H1 (cell line): ENCODE data around the gene CLN5. TPM values are rescaled to one million over a fixed set of nuclear protein-coding genes. Genes with fewer than 3 reads are reported as not detected.

Experiments
- CTCF ChIA-PET: fragments of 300-600 bp; sonication (Branson Sonifier 250); formaldehyde crosslinking; loops from one replicate; lab custom pipeline; 2021; ENCODE audit not compliant: partially characterized antibody; lab: Charles Lee
- POLR2A ChIA-PET: fragments of 300-600 bp; sonication (Branson Sonifier 250); formaldehyde crosslinking; loops from one replicate; lab custom pipeline; 2021; ENCODE audit warnings: inconsistent platforms; ENCODE audit not compliant: partially characterized antibody; lab: Charles Lee
- DNase-seq, 2 experiments: peaks; one replicate each; pipeline versions ENCODE4 v3.0.0 to v3.0.0-alpha.2; 2010 to 2022; ENCODE audit warnings: low spot score in 2 of 2, low read depth in 1 of 2, mixed read lengths in 1 of 2
- FAIRE-seq: peaks from 2 replicates; lab custom pipeline; 2011; peaks lifted over from hg19 to GRCh38; lab: Jason Lieb, UNC
- H2AFZ ChIP-seq: 2 replicates; pipeline ENCODE4 v1.8.1; 2012; ENCODE audit warnings: low read length, inconsistent platforms
- H2AK5ac ChIP-seq: 2 replicates; pipeline ENCODE4 v1.6.1; 2013; ENCODE audit warnings: low read depth, low read length
- H2BK120ac ChIP-seq: replicated peaks from 2 replicates; pipeline ENCODE3; 2013; ENCODE audit warnings: low read depth, low read length, inconsistent platforms
- H2BK12ac ChIP-seq: 2 replicates; pipeline ENCODE4 v1.6.1; 2013; ENCODE audit warnings: low read depth, low read length
- H2BK15ac ChIP-seq: 2 replicates; pipeline ENCODE4 v1.6.1; 2013; ENCODE audit warnings: low read length
- H2BK20ac ChIP-seq: 2 replicates; pipeline ENCODE4 v1.6.1; 2013; ENCODE audit warnings: low read length
- H2BK5ac ChIP-seq: 2 replicates; pipeline ENCODE4 v1.6.1; 2013; ENCODE audit warnings: low read depth, low read length
- H3K14ac ChIP-seq: 2 replicates; pipeline ENCODE4 v1.6.1; 2013; ENCODE audit warnings: inconsistent platforms; ENCODE audit not compliant: insufficient read length
- H3K18ac ChIP-seq: 2 replicates; pipeline ENCODE4 v1.6.1; 2013; ENCODE audit warnings: low read length; ENCODE audit errors: extremely low read depth
- H3K23ac ChIP-seq: 2 replicates; pipeline ENCODE4 v1.6.1; 2013; ENCODE audit warnings: inconsistent platforms; ENCODE audit not compliant: insufficient read length
- H3K23me2 ChIP-seq: 2 replicates; pipeline ENCODE4 v1.6.1; 2013; ENCODE audit warnings: low read depth, low read length
- H3K27ac ChIP-seq: 2 replicates; pipeline ENCODE4 v1.6.1; 2011; ENCODE audit warnings: low read depth, low read length, inconsistent platforms
- H3K27me3 ChIP-seq, 4 experiments: replicated peaks in 1 of 4; 1 replicate in 1 of 4; 2 replicates in 3 of 4; pipeline versions ENCODE4 v1.6.1 to v1.8.1; 2011 to 2013; ENCODE audit warnings: low read length in 3 of 4, mild to moderate bottlenecking in 3 of 4, inconsistent platforms in 2 of 4, mixed read lengths in 2 of 4, moderate library complexity in 1 of 4; ENCODE audit not compliant: control insufficient read depth in 3 of 4, insufficient read depth in 3 of 4; ENCODE audit errors: extremely low read depth in 1 of 4
- H3K36me3 ChIP-seq, 4 experiments: 2 replicates each; pipeline versions ENCODE4 v1.6.1 to v1.8.1; 2011 to 2013; ENCODE audit warnings: mild to moderate bottlenecking in 4 of 4, low read length in 3 of 4, moderate library complexity in 2 of 4, control low read depth in 1 of 4, inconsistent platforms in 1 of 4; ENCODE audit not compliant: insufficient read depth in 4 of 4, control insufficient read depth in 2 of 4
- H3K4ac ChIP-seq: replicated peaks from 2 replicates; pipeline ENCODE3; 2013; ENCODE audit warnings: low read length, low read depth, mixed read lengths, inconsistent platforms; ENCODE audit not compliant: insufficient read length
- H3K4me1 ChIP-seq, 4 experiments: replicated peaks in 1 of 4; 1 replicate in 1 of 4; 2 replicates in 3 of 4; pipeline versions ENCODE4 v1.6.1 to v1.8.1; 2011 to 2013; ENCODE audit warnings: low read length in 3 of 4, inconsistent platforms in 2 of 4, mixed read lengths in 1 of 4; ENCODE audit not compliant: insufficient read depth in 4 of 4, control insufficient read depth in 3 of 4
- H3K4me2 ChIP-seq, 2 experiments: 2 replicates each; pipeline versions ENCODE4 v1.6.1 to v1.8.1; 2011 to 2013; ENCODE audit warnings: low read depth in 2 of 2, low read length in 2 of 2, control low read depth in 1 of 2, inconsistent platforms in 1 of 2, mild to moderate bottlenecking in 1 of 2; ENCODE audit not compliant: insufficient read depth in 1 of 2
- H3K4me3 ChIP-seq, 4 experiments: fragments of 200-600, 300-600 bp in 1 of 4; sonication (generic), shearing (Covaris generic), sonication (Bioruptor Twin) in 1 of 4; 2 replicates each; pipeline versions ENCODE4 v1.5.1 to v1.8.1; 2011 to 2016; ENCODE audit warnings: low read length in 4 of 4, low read depth in 3 of 4, control low read depth in 2 of 4, inconsistent platforms in 2 of 4, mild to moderate bottlenecking in 2 of 4, mixed read lengths in 1 of 4, moderate library complexity in 1 of 4; ENCODE audit not compliant: insufficient read depth in 2 of 4; ENCODE audit errors: extremely low read depth in 1 of 4
- H3K56ac ChIP-seq: replicated peaks from 2 replicates; pipeline ENCODE3; 2013; ENCODE audit warnings: low read depth, mild to moderate bottlenecking, mixed read lengths, low read length, inconsistent platforms; ENCODE audit not compliant: insufficient read length
- H3K79me1 ChIP-seq: 2 replicates; pipeline ENCODE4 v1.6.1; 2013; ENCODE audit warnings: low read depth, low read length, control low read depth
- H3K79me2 ChIP-seq, 2 experiments: 2 replicates each; pipeline versions ENCODE4 v1.6.1 to v1.8.1; 2012 to 2013; ENCODE audit warnings: low read length in 2 of 2, mild to moderate bottlenecking in 2 of 2, inconsistent platforms in 1 of 2; ENCODE audit not compliant: insufficient read depth in 2 of 2, control insufficient read depth in 1 of 2
- H3K9ac ChIP-seq, 4 experiments: replicated peaks in 1 of 4; 1 replicate in 1 of 4; 2 replicates in 3 of 4; pipeline versions ENCODE4 v1.6.1 to v1.8.1; 2011 to 2013; ENCODE audit warnings: low read depth in 3 of 4, low read length in 3 of 4, control low read depth in 2 of 4, mild to moderate bottlenecking in 2 of 4, moderate library complexity in 2 of 4, inconsistent platforms in 1 of 4; ENCODE audit errors: extremely low read depth in 1 of 4
- H3K9me3 ChIP-seq, 2 experiments: 2 replicates each; pipeline versions ENCODE4 v1.6.1 to v1.8.1; 2012 to 2013; ENCODE audit warnings: mild to moderate bottlenecking in 2 of 2, moderate library complexity in 2 of 2, control low read depth in 1 of 2, inconsistent platforms in 1 of 2, low read depth in 1 of 2, low read length in 1 of 2, mixed read lengths in 1 of 2; ENCODE audit not compliant: insufficient read depth in 2 of 2
- H4K20me1 ChIP-seq, 2 experiments: replicated peaks in 1 of 2; 2 replicates each; pipeline versions ENCODE3 to v1.8.1; 2011 to 2013; ENCODE audit warnings: inconsistent platforms in 2 of 2, low read length in 2 of 2, mild to moderate bottlenecking in 1 of 2; ENCODE audit not compliant: insufficient read depth in 2 of 2, control insufficient read depth in 1 of 2
- H4K5ac ChIP-seq: 2 replicates; pipeline ENCODE4 v1.6.1; 2013; ENCODE audit warnings: low read length, low read depth, mixed read lengths, inconsistent platforms; ENCODE audit not compliant: insufficient read length
- H4K8ac ChIP-seq: 2 replicates; pipeline ENCODE4 v1.8.0; 2013; ENCODE audit warnings: mild to moderate bottlenecking, moderate library complexity, low read length, inconsistent platforms; ENCODE audit not compliant: insufficient read depth; ENCODE audit errors: extremely low read depth
- H4K91ac ChIP-seq: replicated peaks from 2 replicates; pipeline ENCODE3; 2013; ENCODE audit warnings: low read length, mixed read lengths, inconsistent platforms; ENCODE audit not compliant: insufficient read length
- BACH1 ChIP-seq: IDR thresholded peaks from 2 replicates; pipeline ENCODE4 v1.6.1; 2012; ENCODE audit warnings: low read length, improper control_type of control experiment
- BCL11A ChIP-seq, 2 experiments: IDR thresholded peaks; one replicate each; pipeline ENCODE4 v1.6.1; 2011; ENCODE audit warnings: low read depth in 2 of 2, low read length in 2 of 2, mild to moderate bottlenecking in 2 of 2
- BRCA1 ChIP-seq: IDR thresholded peaks from 2 replicates; pipeline ENCODE4 v1.6.1; 2012; ENCODE audit warnings: low read depth, low read length, improper control_type of control experiment
- CHD1 ChIP-seq: IDR thresholded peaks from 2 replicates; pipeline ENCODE4 v1.6.1; 2012; ENCODE audit warnings: low read depth, low read length, improper control_type of control experiment
- CHD2 ChIP-seq: IDR thresholded peaks from 2 replicates; pipeline ENCODE4 v1.6.1; 2012; ENCODE audit warnings: low read length, improper control_type of control experiment
- EZH2 ChIP-seq: fragments of 200-600 bp; sonication (generic); IDR thresholded peaks from 2 replicates; pipeline ENCODE4 v1.7.1; 2012; ENCODE audit warnings: low read depth, mild to moderate bottlenecking, moderate library complexity, low read length, inconsistent platforms; ENCODE audit not compliant: severe bottlenecking
- HDAC6 ChIP-seq: IDR thresholded peaks from one replicate; pipeline ENCODE4 v1.7.1; 2012; ENCODE audit warnings: low read depth, mild to moderate bottlenecking, inconsistent platforms, low read length, moderate library complexity
- JUND ChIP-seq: IDR thresholded peaks from 2 replicates; pipeline ENCODE4 v1.6.1; 2011; ENCODE audit warnings: mild to moderate bottlenecking, improper control_type of control experiment, low read length
- POLR2A ChIP-seq, 2 experiments: IDR thresholded peaks; 1 replicate in 1 of 2; 2 replicates in 1 of 2; pipeline ENCODE4 v1.6.1; 2011; ENCODE audit warnings: low read depth in 2 of 2, low read length in 2 of 2, mild to moderate bottlenecking in 2 of 2; ENCODE audit errors: control extremely low read depth in 1 of 2
- RBBP5 ChIP-seq: IDR thresholded peaks from 2 replicates; pipeline ENCODE4 v1.7.1; 2012; ENCODE audit warnings: low read depth, mild to moderate bottlenecking, inconsistent platforms, low read length, moderate library complexity, borderline replicate concordance
- SIX5 ChIP-seq: IDR thresholded peaks from 2 replicates; pipeline ENCODE4 v1.6.1; 2011; ENCODE audit warnings: mild to moderate bottlenecking, low read depth, low read length
- SP4 ChIP-seq: IDR thresholded peaks from 2 replicates; pipeline ENCODE4 v1.6.1; 2012; ENCODE audit warnings: low read length, inconsistent platforms
- SRF ChIP-seq: IDR thresholded peaks from 2 replicates; pipeline ENCODE4 v1.6.1; 2011; ENCODE audit warnings: mild to moderate bottlenecking, low read depth, low read length, moderate library complexity
- TCF12 ChIP-seq: IDR thresholded peaks from 2 replicates; pipeline ENCODE4 v1.6.1; 2011; ENCODE audit warnings: low read depth, mild to moderate bottlenecking, low read length
- WGBS, 2 experiments: shearing (Covaris generic) in 1 of 2; methylation state at CpG; one replicate each; pipeline versions ENCODE4 v1.1.6 to v1.1.7; 2013 to 2015; ENCODE audit warnings: low lambda C conversion rate in 2 of 2, mixed read lengths in 2 of 2, inconsistent platforms in 1 of 2, low coverage in 1 of 2, missing lambda C conversion rate in 1 of 2; ENCODE audit not compliant: insufficient replicate concordance in 2 of 2, insufficient coverage in 1 of 2, insufficient read length in 1 of 2; ENCODE audit errors: extremely low coverage in 1 of 2, missing lambda C conversion rate in 1 of 2; 5-methylcytosine and 5-hydroxymethylcytosine counted together
- polyA plus RNA-seq, 7 experiments: library from polyadenylated mRNA; depleted of rRNA in 3 of 7; stranded (reverse) in 5 of 7; unstranded in 2 of 7; fragments of >200 nt in 5 of 7; fragments of 200-250 nt in 2 of 7; gene quantifications; 1 replicate in 5 of 7; 2 replicates in 1 of 7; 4 replicates in 1 of 7; pipeline versions ENCODE4 v1.2.1 to v1.2.3, GENCODE V29; 2011 to 2013; ENCODE audit warnings: missing spikeins in 2 of 7, mixed read lengths in 2 of 7
- total RNA-seq: library from RNA; stranded (reverse); fragmentation: NEBNext Ultra II Directional; extraction: Animal tissue kit (Norgen Biotek cat#: 25700); gene quantifications from 2 replicates; pipeline ENCODE4 v1.2.1, GENCODE V29; 2021

Gene CLN5
- total and polyA plus RNA-seq, 2 of the 8 experiments (the other 6 are each of a cell fraction or from before 2014, with no cell fraction given) = 5.3 to 10.1 TPM

DNA sequence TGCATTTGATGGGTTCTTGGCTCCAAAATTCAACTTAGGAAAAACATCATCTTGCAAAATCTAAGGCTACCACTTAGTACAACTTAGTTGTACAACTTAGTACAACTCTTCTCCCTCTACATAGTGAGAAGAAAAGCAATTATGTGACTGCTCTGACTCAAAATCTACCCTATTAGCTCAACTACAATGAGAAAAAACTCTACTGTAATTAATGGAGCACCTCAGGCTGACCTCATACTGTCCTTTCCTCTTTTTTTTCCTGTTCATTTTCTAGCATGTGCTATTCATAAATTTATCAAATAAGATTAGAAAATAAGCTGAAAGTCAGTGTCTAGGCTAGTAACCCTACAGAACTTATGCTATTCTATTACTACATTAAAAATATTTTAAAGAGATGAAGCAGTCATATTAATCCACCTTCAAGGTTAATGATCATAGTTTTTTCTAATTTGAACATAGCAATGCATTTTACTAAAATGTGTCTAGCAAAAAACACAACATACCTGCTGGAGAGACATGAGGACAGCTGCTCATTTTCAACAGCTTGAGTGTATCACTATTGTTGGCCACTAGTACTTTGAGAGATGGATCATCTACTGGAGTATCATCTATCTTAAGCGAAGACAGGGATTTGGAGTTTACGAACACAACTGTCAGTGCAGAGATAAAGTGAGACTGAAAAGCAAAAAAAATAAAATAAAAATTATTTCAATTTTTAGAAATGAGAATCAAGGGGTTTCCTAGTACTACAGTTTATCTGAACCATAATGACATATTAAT, 23.2 kb downstream of the CLN5 start:
- no peaks in the 10 kb centered on the region; the same call in 1 of the 2 replicates for H3K23me2 ChIP-seq
- H4K91ac ChIP-seq = no peak overlapping the region
- DNase-seq = no peak
- H3K23ac ChIP-seq = no peak overlapping the region
- H3K79me2 ChIP-seq = peaks cover 0 to 12% of the 10 kb centered on the region in 2 experiments; a peak in 2 of 4 replicates
- H3K9me3 ChIP-seq = no peaks in the 10 kb centered on the region
- no peaks in the 10 kb centered on the region for H3K79me1 ChIP-seq
- H2BK12ac ChIP-seq = no peak overlapping the region
- H2BK5ac ChIP-seq = no peak overlapping the region
- no peak overlapping the region for H2AFZ ChIP-seq
- H3K36me3 ChIP-seq = peaks cover 17 to 73% (median 39%) of the 10 kb centered on the region in 4 experiments
- no peak overlapping the region for H3K56ac ChIP-seq
- no peaks in the 10 kb centered on the region for H3K4me1 ChIP-seq
- FAIRE-seq = no peak
- H3K4me2 ChIP-seq = no peak overlapping the region
- H4K8ac ChIP-seq = no peak overlapping the region
- no peak overlapping the region for H2BK15ac ChIP-seq
- no peak overlapping the region for H2BK120ac ChIP-seq
- no peak overlapping the region for H3K18ac ChIP-seq
- no peak overlapping the region for H3K14ac ChIP-seq
- H3K27me3 ChIP-seq = no peaks in the 10 kb centered on the region
- H4K20me1 ChIP-seq = peaks cover 0 to 2% of the 10 kb centered on the region in 2 experiments
- H3K9ac ChIP-seq = no peak overlapping the region
- ChIA-PET CTCF (interaction anchor here (0.9 to 2.2 kb wide), 2 partner anchors 12 to 14 kb away, joined by 4 to 8 read pairs; no protein-coding TSS in a partner anchor), POLR2A (interaction anchor here (1.8 kb wide), 1 partner anchor 12 kb away, joined by 5 read pairs; the partner anchor contains the start of gene FBXL3)
- no peak overlapping the region for H3K4me3 ChIP-seq
- H3K27ac ChIP-seq = no peak overlapping the region
- no peak overlapping the region for H2AK5ac ChIP-seq
- H2BK20ac ChIP-seq = no peak overlapping the region
- no peak overlapping the region for H4K5ac ChIP-seq
- no peak overlapping the region for H3K4ac ChIP-seq
- 95% methylated on average over 2 of the region's 2 CpGs; no CpG with 5 or more reads in 1 of the 2 experiments for WGBS, 2 experiments
- TF ChIP-seq POLR2A (IDR thresholded peaks at IDR 0.05; ENCODE audit: control extremely low read depth in 1 of 2, low read depth in 2 of 2, low read length in 2 of 2) (no peak), SRF (no peak), BCL11A (IDR thresholded peaks at IDR 0.05; ENCODE audit: low read depth in 2 of 2, low read length in 2 of 2) (no peak), SIX5 (no peak), CHD1 (no peak), CHD2 (no peak), SP4 (no peak), JUND (no peak), TCF12 (no peak), RBBP5 (no peak), HDAC6 (no peak), BACH1 (no peak), EZH2 (no peak), BRCA1 (no peak)
